Omental fat pad (tissue), 4 donors: Measurements from ENCODE around the gene RNASE4. TPM values are rescaled to one million over a fixed set of nuclear protein-coding genes. Genes with fewer than 3 reads are reported as not detected.
"Not testable (repeated sequence)": the region's sequence is repeated elsewhere in the genome, so short reads cannot be mapped to it uniquely, and the experiment has no call there.

ENCODE experiments used
- ATAC-seq: fragments of 150-250 bp; one replicate; pipeline ENCODE4 v1.9.1; 2016; ENCODE audit warnings: mild to moderate bottlenecking, moderate library complexity; ENCODE audit not compliant: low FRiP score
- DNase-seq: peaks from one replicate; pipeline ENCODE4 v3.0.0-alpha.2; 2019; ENCODE audit warnings: low spot score
- total RNA-seq, 4 donors: library from RNA; depleted of rRNA; stranded (reverse); fragments of >200 nt; gene quantifications; one replicate each; pipeline ENCODE4 v1.1.0, GENCODE V29; 2016
- TF ChIP-seq, protein P1 (sequence below), 3 donors: fragments of 450-650 bp; IDR thresholded peaks; one replicate each; pipeline ENCODE4 v1.5.1; 2016 to 2017; ENCODE audit warnings: antibody characterized with exemption in 3 of 3, mild to moderate bottlenecking in 3 of 3, moderate library complexity in 2 of 3

Gene RNASE4, protein sequence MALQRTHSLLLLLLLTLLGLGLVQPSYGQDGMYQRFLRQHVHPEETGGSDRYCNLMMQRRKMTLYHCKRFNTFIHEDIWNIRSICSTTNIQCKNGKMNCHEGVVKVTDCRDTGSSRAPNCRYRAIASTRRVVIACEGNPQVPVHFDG
- 100 to 1,000 TPM; 115 to 280 (median 181) TPM for total RNA-seq

DNA sequence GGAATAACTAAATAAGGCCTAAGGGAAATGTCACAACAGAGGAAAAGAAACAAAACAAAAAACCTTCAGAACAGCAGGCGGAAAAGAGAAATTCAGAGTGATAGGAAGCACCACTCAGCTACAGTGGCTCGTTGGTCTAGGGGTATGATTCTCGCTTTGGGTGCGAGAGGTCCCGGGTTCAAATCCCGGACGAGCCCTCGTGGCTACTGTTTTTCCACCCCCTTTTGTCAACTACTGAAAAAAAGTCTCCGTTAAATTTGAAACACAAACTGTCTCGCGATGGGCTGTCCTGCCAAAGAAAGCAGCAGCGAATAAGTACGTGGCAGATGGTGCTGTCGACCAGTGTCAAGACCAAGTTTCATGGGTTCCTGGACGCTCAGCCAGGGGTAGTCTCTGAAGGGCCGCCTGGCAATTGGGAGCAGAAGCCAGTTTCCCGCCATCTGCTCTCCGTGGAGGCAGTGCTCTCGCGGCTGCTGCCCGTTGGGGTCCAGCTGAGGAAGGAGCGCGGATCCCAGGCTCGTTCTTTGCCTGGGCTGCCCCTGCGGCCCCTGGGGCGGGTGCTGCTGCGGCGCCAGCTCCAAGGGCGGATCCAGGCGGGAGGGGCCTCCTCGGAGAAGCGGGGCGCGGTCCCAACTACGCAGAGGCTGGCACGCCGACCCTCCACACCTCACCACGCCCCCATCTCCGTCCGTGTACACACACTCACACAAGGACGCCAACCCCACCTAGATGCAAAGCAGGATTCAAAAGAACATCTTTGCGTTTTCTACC, at the start of gene RNASE4:
Gene RNASE4 (plus strand): TSS at position 670 of the 771 bp plus-strand sequence. CDS start 14,812 bp downstream, outside the sequence.
- peak; percentile 58 for DNase-seq
- ATAC-seq: peak; percentile 50
- TF ChIP-seq, protein P1, sequence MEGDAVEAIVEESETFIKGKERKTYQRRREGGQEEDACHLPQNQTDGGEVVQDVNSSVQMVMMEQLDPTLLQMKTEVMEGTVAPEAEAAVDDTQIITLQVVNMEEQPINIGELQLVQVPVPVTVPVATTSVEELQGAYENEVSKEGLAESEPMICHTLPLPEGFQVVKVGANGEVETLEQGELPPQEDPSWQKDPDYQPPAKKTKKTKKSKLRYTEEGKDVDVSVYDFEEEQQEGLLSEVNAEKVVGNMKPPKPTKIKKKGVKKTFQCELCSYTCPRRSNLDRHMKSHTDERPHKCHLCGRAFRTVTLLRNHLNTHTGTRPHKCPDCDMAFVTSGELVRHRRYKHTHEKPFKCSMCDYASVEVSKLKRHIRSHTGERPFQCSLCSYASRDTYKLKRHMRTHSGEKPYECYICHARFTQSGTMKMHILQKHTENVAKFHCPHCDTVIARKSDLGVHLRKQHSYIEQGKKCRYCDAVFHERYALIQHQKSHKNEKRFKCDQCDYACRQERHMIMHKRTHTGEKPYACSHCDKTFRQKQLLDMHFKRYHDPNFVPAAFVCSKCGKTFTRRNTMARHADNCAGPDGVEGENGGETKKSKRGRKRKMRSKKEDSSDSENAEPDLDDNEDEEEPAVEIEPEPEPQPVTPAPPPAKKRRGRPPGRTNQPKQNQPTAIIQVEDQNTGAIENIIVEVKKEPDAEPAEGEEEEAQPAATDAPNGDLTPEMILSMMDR (IDR thresholded peaks at IDR 0.05): no peak

DNA sequence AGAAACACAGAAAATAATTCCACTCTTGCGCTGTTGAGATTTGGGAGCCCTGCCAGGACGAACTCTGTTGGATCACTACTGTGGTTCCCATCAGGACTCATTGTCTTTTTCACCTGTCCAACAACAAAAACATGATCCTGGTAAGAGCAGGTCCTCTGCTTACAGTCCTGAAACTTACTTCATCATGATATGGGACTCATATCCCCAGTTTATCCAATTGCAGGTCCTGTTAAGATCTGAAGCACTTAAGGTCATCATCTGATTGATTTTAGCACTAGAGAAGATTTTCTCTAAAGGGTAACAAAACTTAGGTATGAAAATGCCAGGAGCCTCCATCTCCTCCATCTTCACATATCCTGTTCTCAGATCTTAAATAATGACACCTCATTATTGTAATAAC, 42.8 kb upstream of the RNASE4 start, which contains the start of gene OR6S1:
Gene OR6S1 (minus strand): TSS at position 101 of the 400 bp plus-strand sequence. CDS start 0 bp downstream, at position 101.
- DNase-seq: no peak
- ATAC-seq: no peak
- TF ChIP-seq, protein P1 (IDR thresholded peaks at IDR 0.05): no peak

DNA sequence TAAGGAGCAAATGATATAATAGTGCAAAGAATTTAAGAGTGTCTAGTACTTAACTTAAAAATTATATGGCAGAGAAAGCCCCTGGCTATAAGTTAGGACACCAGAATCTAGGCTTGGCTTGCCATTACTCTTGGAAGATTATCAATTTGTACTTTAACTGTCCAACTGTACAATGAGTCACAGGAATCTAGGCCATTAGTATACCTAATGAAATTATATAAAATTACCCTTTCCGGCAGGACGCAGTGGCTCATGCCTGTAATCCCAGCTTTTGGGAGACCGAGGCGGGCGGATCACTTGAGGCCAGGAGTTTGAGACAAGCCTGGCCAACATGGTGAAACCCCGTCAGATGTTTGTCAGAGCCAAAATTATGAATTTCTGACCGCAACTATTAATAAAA, 42.2 kb upstream of the RNASE4 start:
- no peak for DNase-seq
- TF ChIP-seq, protein P1 (IDR thresholded peaks at IDR 0.05): no peak
- no peak for ATAC-seq

DNA sequence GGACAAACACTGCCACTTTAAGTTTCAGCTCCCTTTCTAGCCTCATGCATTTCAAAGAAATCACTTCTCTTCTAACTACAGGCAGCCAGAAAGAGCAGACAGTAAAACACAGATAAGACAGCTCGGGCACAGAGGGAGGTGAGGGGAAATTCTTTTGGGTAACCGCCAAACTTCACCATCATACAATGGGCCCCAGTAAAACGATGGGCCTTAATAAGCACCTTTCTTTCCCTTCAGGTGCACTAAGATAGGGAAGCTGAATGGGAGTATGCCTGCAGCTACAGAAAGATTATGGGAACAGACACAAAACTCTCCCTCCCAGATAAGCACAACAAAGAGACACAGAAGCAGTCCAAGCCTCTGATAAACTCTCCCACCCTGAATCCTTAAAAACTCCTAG, 41.6 kb upstream of the RNASE4 start:
- DNase-seq, ATAC-seq: not testable (repeated sequence)

DNA sequence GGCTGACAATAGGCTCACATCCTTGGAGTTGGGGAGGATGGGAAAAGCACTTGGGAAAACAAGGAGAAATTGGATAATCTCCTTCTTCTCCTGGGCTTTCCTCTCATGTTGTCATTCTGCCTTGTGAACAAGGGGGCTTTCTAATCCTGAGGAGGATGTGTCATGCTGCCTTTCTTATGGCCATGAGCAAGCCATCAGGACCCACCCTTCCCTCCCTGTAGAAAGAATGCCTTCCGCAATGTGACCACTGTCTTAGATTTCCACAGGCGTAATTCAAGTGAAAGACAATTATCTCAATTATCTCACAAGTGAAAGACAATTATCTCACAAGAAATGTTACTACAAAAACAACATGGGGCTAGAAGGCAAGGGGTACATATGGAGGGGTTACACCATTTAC, 39.8 kb upstream of the RNASE4 start:
- TF ChIP-seq, protein P1 (IDR thresholded peaks at IDR 0.05): no peak

DNA sequence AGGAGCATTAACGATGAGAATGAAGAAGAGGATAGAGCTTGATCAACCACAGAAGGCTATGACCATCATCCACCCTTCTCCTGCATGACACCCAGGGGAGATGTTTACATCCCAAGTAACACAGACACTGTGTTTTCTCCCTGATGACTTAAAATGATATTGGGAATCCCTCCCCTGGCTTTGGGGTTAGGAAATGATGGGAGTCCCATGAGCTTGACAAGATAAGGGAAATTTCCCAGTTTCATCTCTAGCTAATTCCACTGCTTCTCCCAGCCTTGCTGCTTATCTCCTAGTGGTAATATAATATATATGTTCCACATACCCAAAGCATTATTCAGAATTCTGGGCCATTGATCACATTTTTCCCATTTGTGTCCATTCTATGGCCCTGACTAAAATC, 38.9 kb upstream of the RNASE4 start:
- TF ChIP-seq, protein P1 (IDR thresholded peaks at IDR 0.05): no peak
- ATAC-seq (no peak), DNase-seq (no peak)

More for the DNA sequence above, 39.8 kb upstream of the RNASE4 start:
- no peak for DNase-seq
- no peak for ATAC-seq

DNA sequence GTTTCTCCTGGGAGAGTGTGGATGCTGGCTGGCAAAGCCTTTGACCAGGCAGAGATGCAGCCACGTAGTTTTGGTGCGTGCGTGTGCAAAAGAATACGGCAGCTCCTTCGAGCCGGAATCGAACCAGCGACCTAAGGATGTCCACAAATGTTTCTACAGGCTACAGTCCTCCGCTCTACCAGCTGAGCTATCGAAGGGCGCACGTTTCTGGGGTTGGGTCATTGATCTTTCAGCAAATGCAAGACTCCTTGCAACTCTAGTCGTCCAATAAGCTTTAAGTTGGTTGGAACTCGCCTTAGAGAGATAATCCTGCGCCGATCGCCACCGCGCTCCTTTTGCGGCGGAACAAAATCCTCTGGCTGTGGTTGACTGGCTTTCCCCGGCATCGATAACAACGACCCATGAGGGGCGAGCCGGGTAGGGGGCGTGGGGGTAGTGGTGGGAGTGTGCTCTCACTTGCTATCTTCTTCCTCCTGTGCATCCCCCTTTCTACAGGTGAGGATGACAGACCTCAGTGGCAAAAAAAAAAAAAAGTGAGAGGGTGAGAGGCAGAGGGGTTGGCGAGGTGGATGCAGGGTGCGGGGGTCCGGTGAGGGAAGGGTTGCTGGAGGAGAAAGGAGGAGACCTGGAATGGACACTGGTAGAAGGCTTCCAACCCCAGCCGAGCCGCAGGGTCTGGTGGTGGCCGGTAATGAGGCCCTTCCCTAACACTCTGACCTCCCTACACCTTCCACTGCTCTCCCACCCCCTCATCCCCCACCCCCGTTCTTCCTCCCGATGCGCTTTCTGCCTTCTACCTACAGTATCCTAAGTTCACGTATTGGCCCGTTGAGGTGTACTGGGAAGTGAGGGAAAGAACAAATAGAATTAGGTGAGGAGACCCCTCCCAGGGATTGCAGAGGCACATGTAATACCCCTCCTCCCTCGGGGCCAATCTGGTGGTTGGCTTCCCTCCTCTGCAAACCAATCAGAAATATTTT, 31.1 kb upstream of the RNASE4 start:
- DNase-seq: no peak
- ATAC-seq: no peak

More for the DNA sequence above, 31.1 kb upstream of the RNASE4 start:
- TF ChIP-seq, protein P1 (IDR thresholded peaks at IDR 0.05): no peak
